Cardiac muscle cell (in vitro differentiated cells and primary cell): Measurements from ENCODE around the gene RGS18. TPM values are rescaled to one million over a fixed set of nuclear protein-coding genes. Genes with fewer than 3 reads are reported as not detected.
A peak's percentile ranks its signal among the peaks of the same experiment; 100 is the strongest.

ENCODE experiments used
- DNase-seq, 2 donors: peaks; one replicate each; pipeline versions ENCODE4 v3.0.0 to v3.0.0-alpha.2; 2010 to 2017; ENCODE audit warnings: low read depth in 1 of 2, low spot score in 1 of 2
- H3K27ac ChIP-seq: fragments of 200-600 bp; sonication (generic); 2 replicates; pipeline ENCODE4 v1.5.1; 2016
- H3K27me3 ChIP-seq: fragments of 200-600 bp; sonication (generic); 2 replicates; pipeline ENCODE4 v1.6.0; 2016; ENCODE audit warnings: control low read depth
- H3K36me3 ChIP-seq: fragments of 200-600 bp; sonication (generic); 2 replicates; pipeline ENCODE4 v1.5.1; 2016; ENCODE audit warnings: control low read depth
- H3K4me1 ChIP-seq: fragments of 200-600 bp; sonication (generic); 2 replicates; pipeline ENCODE4 v1.8.1; 2017; ENCODE audit warnings: low read depth, mild to moderate bottlenecking, mixed run types
- H3K4me3 ChIP-seq: fragments of 200-600 bp; sonication (generic); 2 replicates; pipeline ENCODE4 v1.5.1; 2016; ENCODE audit warnings: mild to moderate bottlenecking
- H3K9me3 ChIP-seq: fragments of 200-600 bp; sonication (generic); 2 replicates; pipeline ENCODE4 v1.5.1; 2017; ENCODE audit warnings: low read depth, mild to moderate bottlenecking, control low read depth
- CTCF ChIP-seq: IDR thresholded peaks from 2 replicates; pipeline ENCODE4 v1.5.1; 2012; ENCODE audit warnings: low read depth, mild to moderate bottlenecking, low read length
- polyA plus RNA-seq: library from polyadenylated mRNA; unstranded; fragments of >200 nt; fragmentation: Nextera tagmentation; extraction: Ambion mirVana; gene quantifications from 2 replicates; pipeline ENCODE4 v1.2.1, GENCODE V29; 2016
- total RNA-seq: library from RNA; depleted of rRNA; stranded (reverse); fragments of >200 nt; gene quantifications from 2 replicates; pipeline ENCODE4 v1.2.3, GENCODE V29; 2016

RGS18 gene
- total and polyA plus RNA-seq, 2 experiments from 2014 or later, result not detected

GRCh38 chr1:192153276-192153675, 5.0 kb upstream of the RGS18 start:
- DNase-seq, result peak in 1 of 2 donors; percentile 36
- H3K9me3 ChIP-seq, result no peaks in the 10 kb centered on the region
- no peaks in the 10 kb centered on the region for H3K27me3 ChIP-seq
- H3K27ac ChIP-seq, result no peak overlapping the region
- no peaks in the 10 kb centered on the region for H3K36me3 ChIP-seq
- no peak overlapping the region for H3K4me3 ChIP-seq
- TF ChIP-seq CTCF, result no peak
- H3K4me1 ChIP-seq, result no peaks in the 10 kb centered on the region

DNA sequence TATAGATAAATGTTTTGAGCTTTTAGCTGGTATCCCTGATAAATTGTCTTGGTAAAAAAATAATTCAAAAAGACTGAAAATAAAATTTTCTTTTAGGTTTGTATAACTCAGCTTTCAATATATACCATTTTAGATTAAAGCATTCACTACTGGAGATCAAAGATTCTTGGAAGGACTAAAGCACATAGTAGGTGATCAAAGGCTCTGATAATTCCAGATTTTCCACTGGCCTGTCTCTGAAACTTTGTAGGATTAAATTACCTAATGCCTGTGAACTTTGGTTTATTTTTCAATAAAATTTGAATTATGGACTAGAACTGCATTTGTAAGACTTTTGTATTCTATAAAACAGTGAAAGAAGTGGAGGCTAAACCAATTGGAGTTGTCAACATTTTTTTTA, 1.2 kb upstream of the RGS18 start:
- H3K27me3 ChIP-seq, result no peaks in the 10 kb centered on the region
- no peaks in the 10 kb centered on the region for H3K36me3 ChIP-seq
- DNase-seq, result no peak
- H3K9me3 ChIP-seq, result no peaks in the 10 kb centered on the region
- no peak overlapping the region for H3K4me3 ChIP-seq
- no peak for TF ChIP-seq CTCF
- no peaks in the 10 kb centered on the region for H3K4me1 ChIP-seq
- no peak overlapping the region for H3K27ac ChIP-seq

DNA sequence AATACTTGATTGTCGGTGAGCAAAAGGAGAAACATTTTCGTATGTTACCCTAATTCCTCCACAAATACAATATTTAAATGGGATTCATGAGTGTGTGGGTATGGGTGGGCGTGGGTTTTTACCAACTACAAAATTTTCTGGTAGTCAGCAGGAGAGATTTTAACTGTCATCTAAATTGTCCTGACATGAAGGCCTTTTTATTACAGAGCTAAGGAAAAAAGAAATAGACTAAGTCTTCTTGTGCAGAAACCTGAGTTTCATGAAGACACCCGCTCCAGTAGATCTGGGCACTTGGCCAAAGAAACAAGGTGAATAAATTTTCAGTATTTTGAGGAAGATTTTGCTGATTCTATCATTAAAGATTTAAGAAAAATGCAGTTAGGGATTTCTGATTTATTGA, 752 bp downstream of the RGS18 start:
- H3K27ac ChIP-seq, result no peak overlapping the region
- no peak for DNase-seq
- no peaks in the 10 kb centered on the region for H3K27me3 ChIP-seq
- no peak for TF ChIP-seq CTCF
- no peaks in the 10 kb centered on the region for H3K9me3 ChIP-seq
- H3K36me3 ChIP-seq, result no peaks in the 10 kb centered on the region
- no peaks in the 10 kb centered on the region for H3K4me1 ChIP-seq
- H3K4me3 ChIP-seq, result no peak overlapping the region

DNA sequence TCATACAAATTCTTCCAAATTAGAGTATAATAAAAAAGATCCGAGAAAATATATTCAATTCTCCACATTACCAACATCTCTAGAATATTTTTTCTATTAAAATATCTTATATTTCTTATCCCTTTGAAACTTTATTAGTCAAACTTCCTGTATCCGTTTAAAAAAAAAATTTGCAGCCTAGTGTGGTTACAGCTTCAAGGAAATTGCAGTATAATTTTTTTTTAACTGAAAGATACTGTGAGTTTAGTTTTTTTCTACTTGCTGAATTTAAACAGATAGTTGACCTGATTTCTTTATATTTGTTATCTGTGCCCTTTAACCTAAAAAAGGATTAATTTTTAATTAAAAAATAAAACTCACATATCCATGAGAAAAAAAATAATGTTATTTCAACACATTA, 1.5 kb downstream of the RGS18 start:
- Histone ChIP-seq H3K27me3 (no peaks in the 10 kb centered on the region), H3K27ac (no peak overlapping the region), H3K36me3 (no peaks in the 10 kb centered on the region), H3K9me3 (no peaks in the 10 kb centered on the region), H3K4me3 (no peak overlapping the region), H3K4me1 (no peaks in the 10 kb centered on the region)
- peak in 1 of 2 donors; percentile 9 for DNase-seq
- TF ChIP-seq CTCF, result no peak

GRCh38 chr1:192160196-192160595, 1.9 kb downstream of the RGS18 start:
- DNase-seq, result no peak
- Histone ChIP-seq H3K27me3 (no peaks in the 10 kb centered on the region), H3K4me1 (no peaks in the 10 kb centered on the region), H3K4me3 (no peak overlapping the region), H3K36me3 (no peaks in the 10 kb centered on the region), H3K27ac (no peak overlapping the region), H3K9me3 (no peaks in the 10 kb centered on the region)
- TF ChIP-seq CTCF, result no peak

- H3K4me3 ChIP-seq, result no peak overlapping the region
- H3K36me3 ChIP-seq, result no peaks in the 10 kb centered on the region
- H3K9me3 ChIP-seq, result no peaks in the 10 kb centered on the region
- H3K4me1 ChIP-seq, result no peaks in the 10 kb centered on the region
- no peak overlapping the region for H3K27ac ChIP-seq
- no peaks in the 10 kb centered on the region for H3K27me3 ChIP-seq
- no peak for TF ChIP-seq CTCF
- DNase-seq, result no peak
These were observed 3.7 kb downstream of the RGS18 start for GRCh38 chr1:192161976-192162375.
